ENCODE results near the gene KCNH1.

The KCNH1 gene

DNA sequence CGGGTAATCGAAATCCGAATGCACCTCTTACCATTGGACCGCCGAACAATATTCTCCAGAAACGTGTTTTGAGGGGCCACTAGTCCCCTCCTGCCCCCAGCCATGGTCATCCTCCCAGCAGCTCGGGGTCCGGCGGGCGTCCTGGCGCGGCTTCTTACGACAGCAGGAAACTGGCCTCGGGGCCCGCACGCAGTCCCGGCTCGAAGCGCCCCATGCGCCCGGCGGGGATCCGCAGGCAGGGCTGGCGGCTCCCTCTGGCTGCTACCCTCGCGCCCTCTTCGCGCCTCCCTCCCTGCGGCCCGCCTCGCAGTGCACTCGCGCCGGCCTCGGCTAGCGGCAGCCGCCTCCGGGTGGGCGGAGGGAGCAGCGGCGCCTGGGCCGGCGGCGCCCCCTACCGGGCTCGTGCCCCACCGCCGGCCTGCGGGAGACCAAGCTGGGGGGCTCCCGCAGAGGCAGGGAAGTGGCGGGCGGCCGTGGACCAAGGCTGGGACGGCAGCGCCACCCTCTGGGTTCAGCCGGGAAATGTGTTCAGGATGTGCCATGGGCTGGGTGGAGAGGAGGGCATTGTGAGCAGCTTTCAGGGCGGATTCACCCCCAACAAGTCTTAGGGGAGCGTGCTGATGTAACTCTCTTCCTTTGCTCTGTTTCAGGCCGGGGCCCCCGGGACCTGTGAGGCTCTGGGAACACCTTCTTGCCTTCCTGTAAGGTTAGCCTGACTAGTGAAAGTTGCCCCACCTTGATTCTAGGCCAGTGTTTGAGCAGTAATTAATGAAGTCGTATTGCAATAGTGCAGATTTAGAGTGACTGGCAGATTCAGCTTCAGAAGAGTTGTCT lies at the start of gene KCNH1:
Gene KCNH1, minus strand, starts transcription at position 313 of the 834 bp plus-strand sequence. Its CDS starts 203 bp downstream, at position 110.
- in situ Hi-C loops (cut with MboI; ENCODE audit: low sequenced_read_pairs), result loop anchor here (25.0 kb wide), 1 partner anchor 797 kb away; the partner anchor contains the start of gene HHAT

DNA sequence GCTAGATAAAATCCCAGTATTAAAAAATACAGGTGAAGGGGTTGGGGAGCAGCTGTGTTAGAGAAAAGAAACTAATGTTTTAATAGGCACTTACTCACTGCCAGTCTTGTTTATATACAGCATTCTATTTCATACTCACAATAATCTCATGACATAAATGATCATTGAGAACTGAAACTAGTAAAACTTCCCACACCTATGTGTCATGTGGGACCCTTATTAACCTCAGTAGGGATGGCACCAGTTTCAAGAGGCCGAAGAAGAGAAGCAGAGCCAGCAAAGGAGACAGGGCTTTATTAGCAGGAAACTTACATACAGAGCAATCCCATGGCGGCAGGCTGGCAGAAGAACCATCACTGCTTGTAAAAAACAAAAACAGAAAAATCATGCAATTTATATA lies 48.8 kb upstream of the KCNH1 start:
- in situ Hi-C loops (cut with MboI; ENCODE audit: low sequenced_read_pairs), result no loop called here

DNA sequence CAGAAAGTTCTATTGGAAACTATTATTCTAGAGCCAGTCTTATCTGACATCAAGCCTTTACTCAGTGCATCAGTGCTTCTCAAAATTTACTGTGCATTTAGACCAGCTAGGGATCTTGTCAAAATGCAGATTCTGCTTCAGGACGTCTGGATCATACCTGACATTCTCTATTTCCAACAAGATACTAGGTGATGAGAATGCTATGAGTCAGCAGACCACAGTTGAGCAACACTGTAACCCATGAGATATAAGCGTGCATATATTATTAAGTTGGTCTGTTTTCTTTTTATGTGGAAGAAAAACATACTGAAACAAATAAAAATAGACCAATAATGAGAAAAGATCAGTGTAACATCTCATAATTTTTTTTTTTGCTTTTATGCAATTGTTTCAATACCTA lies 40.4 kb upstream of the KCNH1 start:
- in situ Hi-C loops (cut with MboI; ENCODE audit: low sequenced_read_pairs), result no loop called here

DNA sequence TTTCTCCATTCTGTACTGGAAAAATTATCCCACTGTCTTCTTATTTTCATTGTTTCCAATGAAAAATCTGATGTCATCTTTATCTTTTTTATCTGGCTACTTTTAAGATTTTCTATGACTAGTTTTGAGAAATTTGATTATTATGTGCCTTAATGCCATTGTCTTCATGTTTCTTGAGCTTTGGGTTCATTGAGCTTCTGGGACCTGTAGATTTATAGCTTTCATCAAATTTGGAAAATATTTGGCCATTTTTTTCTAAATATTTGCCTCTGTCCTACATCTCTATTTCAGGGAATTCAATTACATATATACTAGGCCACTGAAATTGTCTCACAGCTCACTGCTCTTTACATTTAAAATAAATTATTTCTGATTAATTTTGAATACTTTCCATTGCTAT lies 38.7 kb upstream of the KCNH1 start:
- in situ Hi-C loops (cut with MboI; ENCODE audit: low sequenced_read_pairs), result no loop called here

- in situ Hi-C loops (cut with MboI; ENCODE audit: low sequenced_read_pairs), result no loop called here
These were observed 35.4 kb upstream of the KCNH1 start for GRCh38 chr1:211169353-211169752.

GRCh38 chr1:211158866-211159265 lies 24.9 kb upstream of the KCNH1 start:
- in situ Hi-C loops (cut with MboI; ENCODE audit: low sequenced_read_pairs), result no loop called here

GRCh38 chr1:211155040-211155439 lies 21.1 kb upstream of the KCNH1 start:
- in situ Hi-C loops (cut with MboI; ENCODE audit: low sequenced_read_pairs), result no loop called here

- in situ Hi-C loops (cut with MboI; ENCODE audit: low sequenced_read_pairs), result no loop called here
These were observed 20.0 kb upstream of the KCNH1 start for GRCh38 chr1:211153932-211154331.

DNA sequence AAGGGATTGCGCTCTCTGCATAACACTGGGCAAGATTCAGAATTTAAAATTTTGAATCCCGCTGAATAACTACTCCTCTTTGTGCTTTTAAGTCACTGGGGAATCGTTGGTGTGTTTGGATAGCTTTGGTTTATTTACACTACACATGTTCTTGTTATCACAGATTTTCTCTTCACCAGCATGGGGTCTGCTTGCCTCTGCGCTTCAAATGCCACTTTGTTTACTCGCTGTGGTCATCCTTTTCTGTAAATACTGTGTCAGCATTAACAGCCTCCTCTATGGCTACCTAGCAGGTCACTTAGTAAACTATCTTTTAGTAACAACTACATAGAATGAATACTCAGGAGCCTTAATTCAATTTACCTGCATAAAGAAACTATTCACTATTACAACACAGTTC lies 14.4 kb upstream of the KCNH1 start:
- in situ Hi-C loops (cut with MboI; ENCODE audit: low sequenced_read_pairs), result loop anchor here (25.0 kb wide), 1 partner anchor 811 kb away; the partner anchor contains the start of gene HHAT

DNA sequence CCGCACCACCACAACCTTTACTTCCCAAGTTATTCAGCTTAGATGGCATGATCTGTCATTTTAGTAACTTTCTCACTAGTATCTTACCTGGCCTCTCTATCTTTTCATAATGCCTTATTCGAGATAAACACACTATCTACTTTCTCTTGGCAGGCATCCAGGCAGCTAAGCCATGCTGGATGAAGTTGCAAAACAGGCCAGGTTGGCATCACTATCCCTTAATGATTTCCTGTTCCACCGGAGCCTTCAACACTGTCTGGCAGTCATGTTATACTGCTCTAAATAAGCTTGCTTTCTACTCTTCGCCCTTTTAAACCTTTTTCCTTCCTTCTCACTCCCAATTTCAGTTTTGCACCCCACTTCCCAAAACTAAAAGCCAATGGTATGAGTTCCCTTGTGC lies 12.0 kb upstream of the KCNH1 start:
- in situ Hi-C loops (cut with MboI; ENCODE audit: low sequenced_read_pairs), result loop anchor here (25.0 kb wide), 1 partner anchor 809 kb away; the partner anchor contains the start of gene HHAT

DNA sequence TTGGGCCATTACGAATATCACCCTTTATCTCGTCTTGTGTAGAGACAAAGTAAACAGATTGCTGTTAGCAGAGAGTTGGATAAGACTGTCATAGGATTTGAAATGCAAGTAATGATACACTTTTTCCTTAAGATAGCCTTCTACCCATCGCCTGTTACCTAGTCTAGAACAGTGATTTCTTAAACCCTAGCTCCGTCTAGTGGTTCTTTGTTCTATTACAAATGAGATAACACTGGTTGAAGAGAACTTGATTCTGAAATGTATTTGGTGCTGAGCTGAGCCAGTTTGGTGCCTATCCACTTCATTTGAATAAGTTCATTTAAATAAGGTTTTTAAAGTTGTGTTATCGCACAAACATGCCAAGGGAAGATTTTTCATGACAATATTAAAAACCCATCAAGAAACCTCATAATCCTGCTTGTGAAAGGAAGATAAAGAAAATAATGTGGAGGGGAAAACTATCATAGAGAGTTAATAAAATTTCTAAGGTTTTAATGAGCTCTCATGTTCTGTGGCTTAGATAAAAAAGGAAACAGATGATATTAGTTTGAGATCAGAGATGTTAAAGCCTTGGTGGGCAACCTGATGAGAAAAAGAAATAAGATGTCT lies 1.5 kb upstream of the KCNH1 start:
- in situ Hi-C loops (cut with MboI; ENCODE audit: low sequenced_read_pairs), result loop anchor here (25.0 kb wide), 1 partner anchor 798 kb away; the partner anchor contains the start of gene HHAT

DNA sequence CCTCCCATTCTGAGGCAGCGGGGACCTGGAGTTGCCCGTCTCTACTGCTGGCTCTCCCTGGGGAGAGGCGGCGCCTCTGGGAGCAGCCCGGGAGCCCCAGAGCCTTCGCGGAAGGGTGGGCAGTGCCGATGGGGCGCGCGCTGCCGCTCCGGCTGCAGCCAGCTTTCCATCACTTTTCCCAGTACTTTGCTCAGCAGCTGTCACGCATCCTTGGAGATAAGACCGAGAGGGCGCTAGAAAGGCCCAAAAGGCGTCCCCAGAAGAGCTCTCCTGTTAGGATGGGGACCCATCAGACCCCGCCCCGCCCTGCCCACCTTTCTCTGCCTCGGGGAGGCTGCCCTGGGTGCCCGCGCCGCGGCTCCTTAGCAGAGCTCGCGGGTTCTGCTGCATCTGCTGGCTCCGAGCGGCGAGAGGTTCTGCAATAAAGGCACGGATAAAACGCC lies 534 bp downstream of the KCNH1 start:
- in situ Hi-C loops (cut with MboI; ENCODE audit: low sequenced_read_pairs), result loop anchor here (25.0 kb wide), 1 partner anchor 796 kb away; the partner anchor contains the start of gene HHAT

DNA sequence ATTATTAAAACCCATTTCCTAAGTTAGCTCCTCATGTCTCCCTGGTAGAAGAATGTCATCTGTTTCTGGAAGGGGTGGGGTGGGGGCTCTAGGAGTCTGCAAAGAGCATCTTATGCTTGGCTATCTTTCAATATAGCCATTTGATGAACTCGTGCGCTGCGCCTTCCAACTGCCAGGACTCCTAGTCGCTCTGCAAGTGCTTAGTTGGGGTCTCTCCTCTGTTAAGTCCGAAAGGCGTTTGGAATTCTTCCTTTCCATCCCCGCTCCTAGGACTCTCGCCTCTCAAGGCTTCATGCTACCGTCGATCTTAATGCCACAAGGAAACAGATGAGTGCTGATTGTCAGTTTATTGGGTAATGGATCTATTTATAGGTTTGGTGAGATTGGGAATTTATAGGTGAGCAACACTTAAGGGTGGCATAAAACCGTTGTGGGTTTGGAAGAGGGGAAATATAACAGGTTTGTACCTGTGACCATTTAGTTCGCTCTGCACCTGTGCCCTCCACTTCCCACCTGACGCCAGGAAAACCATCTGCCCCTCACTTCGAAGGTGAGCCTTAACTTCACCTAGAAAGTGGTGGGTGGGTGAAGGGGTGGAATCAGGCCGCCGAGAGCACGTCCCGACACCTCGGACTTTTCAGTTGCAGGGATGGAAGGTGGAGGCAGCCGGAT lies 1.1 kb downstream of the KCNH1 start:
- in situ Hi-C loops (cut with MboI; ENCODE audit: low sequenced_read_pairs), result loop anchor here (25.0 kb wide), 1 partner anchor 796 kb away; the partner anchor contains the start of gene HHAT

DNA sequence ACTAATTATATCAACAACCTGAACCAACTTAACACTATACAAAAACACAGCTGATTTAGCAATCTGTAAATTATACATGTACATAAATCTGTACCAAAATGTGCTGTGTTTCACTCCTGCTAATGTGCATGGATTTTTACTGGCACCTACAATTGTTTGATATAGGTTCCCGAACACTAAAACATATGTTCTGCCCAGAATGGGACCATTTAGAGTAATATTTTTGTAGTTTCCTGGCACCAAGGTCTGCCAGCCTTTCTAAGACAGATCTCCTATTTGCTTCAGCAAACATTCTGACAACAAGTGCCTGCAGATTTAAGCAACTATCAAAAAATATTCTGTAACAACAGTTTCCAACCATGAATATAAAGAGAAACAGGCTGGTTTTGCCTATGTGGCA lies 4.2 kb downstream of the KCNH1 start:
- in situ Hi-C loops (cut with MboI; ENCODE audit: low sequenced_read_pairs), result loop anchor here (25.0 kb wide), 1 partner anchor 792 kb away; the partner anchor contains the start of gene HHAT

DNA sequence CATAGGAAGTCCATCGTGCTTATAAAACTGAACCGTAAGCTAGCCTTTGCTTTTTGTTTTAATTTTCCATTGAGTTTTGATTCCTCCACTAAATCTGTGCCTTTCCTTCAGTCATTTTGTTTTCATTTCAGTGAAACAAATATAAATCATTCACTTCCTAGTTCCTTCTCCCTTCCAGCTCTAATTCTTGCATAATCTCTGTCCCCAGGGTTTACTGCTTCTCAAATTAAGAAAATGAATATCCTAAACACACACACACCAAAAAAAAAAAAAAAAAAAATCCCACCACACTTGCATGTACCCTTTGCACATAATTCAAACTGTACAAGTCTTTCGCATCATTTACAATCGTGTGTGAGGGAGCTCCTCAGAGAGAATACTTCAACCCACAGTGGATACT lies 6.8 kb downstream of the KCNH1 start:
- in situ Hi-C loops (cut with MboI; ENCODE audit: low sequenced_read_pairs), result loop anchor here (25.0 kb wide), 1 partner anchor 790 kb away; the partner anchor contains the start of gene HHAT

DNA sequence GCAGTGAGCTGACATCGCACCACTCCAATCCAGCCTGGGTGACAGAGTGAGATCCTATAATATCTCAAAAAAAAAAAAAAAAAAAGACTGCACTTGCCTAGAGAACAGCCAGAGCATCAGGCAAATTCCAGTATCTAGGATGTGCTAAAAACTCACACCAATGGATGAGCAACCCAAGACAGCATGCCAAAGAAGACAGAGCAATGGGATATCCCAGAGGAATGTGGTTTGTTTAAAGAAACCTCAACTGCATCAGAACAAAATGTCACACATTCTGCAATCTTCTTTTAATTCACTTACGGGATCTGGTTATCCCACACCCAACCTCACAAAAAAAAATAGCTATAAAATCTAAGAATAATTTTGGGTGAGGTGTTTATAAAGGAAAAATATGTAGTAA lies 7.3 kb downstream of the KCNH1 start:
- in situ Hi-C loops (cut with MboI; ENCODE audit: low sequenced_read_pairs), result loop anchor here (25.0 kb wide), 1 partner anchor 789 kb away; the partner anchor contains the start of gene HHAT

DNA sequence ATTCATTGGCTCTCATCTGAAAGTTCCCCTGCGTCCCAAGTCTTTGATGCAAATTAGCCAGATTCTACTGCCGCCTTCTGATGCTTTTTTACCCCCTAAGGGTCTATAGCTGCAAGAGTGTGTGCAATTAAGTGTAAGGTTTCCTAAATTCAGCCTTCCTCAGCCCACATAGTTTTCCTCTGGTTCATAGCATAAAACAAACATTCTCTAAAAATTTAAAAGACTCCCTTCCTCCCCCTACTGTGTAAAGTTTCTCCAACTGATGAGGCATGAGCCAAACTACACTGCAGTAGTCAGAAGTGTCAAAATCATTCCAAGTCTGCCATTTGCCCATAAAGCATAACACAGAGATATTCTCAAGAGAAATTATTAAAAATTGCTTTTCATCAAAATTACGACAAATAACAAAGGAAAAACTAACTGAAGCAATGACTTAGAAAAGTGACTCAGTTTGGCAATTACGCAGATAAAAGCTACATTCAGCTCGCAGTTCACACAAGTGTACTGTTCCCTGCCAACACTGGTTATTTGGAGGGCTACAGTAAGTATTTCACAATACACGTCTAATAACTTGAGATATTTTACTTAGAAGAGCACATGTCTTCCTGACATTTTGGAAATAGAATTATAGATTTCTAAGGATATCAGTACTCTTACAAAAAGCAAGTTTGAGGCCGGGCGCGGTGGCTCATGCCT lies 15.4 kb downstream of the KCNH1 start:
- in situ Hi-C loops (cut with MboI; ENCODE audit: low sequenced_read_pairs), result no loop called here

- in situ Hi-C loops (cut with MboI; ENCODE audit: low sequenced_read_pairs), result no loop called here
These were observed 19.5 kb downstream of the KCNH1 start for GRCh38 chr1:211114446-211114845.

- in situ Hi-C loops (cut with MboI; ENCODE audit: low sequenced_read_pairs), result no loop called here
These were observed 20.4 kb downstream of the KCNH1 start for GRCh38 chr1:211113566-211113965.

DNA sequence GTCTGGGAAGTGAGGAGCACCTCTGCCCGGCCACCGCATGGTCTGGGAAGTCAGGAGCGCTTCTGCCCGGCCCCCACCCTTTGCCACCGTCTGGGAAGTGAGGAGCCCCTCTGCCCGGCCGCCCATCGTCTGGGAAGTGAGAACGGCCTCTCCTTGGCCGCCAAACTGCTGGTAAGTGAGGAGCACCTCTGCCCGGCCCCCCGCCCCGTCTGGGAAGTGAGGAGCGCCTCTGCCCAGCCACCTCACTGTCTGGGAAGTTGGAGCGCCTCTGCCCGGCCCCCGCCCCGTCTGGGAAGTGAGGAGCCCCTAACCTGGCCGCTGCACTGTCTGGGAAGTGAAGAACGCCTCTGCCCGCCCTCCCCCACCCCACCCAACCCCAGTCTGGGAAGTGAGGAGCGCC lies 22.6 kb downstream of the KCNH1 start:
- in situ Hi-C loops (cut with MboI; ENCODE audit: low sequenced_read_pairs), result no loop called here

Measured in HL-60/S4 (cell line).